ENCODE data around the gene WDR90. TPM values are rescaled to one million over a fixed set of nuclear protein-coding genes. Genes with fewer than 3 reads are reported as not detected.

Gene WDR90
- total RNA-seq, 1 donor from 2014 or later = 6.5 TPM

DNA sequence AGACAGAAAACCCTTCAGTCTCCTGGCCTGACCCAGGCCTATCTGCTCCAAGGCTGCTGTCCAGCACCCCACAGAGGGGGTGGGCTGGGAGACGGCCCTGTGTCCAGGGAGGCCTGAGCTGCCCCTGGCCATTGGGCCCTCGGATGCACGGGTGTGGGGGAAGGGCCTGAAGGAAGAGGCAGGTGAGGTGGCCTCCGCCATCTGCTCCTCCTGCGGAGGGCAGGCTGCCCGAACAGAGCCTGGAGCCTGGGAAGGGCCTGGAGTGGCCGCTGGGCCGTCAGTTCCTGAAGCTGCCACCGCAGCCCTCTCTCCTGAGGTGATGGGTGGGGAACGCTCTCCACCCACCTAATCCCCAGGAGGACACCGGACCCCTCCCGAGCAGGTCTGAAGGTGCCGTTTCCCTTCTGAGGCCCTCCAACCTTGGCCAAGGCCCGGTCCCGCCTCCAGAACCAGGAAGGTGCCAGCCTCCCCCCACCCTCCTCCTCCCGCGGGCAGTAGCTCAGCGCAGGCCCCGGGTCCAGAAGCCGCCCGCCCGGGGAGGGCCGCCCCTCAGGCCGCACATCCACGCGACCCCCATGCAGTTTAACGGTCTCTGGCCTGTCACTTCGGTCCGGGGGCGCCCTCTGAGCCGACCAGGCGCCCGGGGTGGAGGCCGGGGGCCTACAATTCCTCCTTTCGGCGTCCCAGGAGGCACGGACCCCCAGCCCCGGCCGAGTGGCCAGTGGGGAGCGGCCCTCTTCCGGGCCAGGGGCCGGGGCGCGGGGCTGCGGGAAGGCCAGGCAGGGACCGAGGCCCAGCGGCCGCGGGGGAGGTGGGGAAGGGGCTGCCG, 55.6 kb downstream of the WDR90 start:
- no peak for DNase-seq (ENCODE audit: low read depth)

- no peak for DNase-seq (ENCODE audit: low read depth)
These were observed 56.4 kb downstream of the WDR90 start, which contains the start of gene FBXL16 for GRCh38 chr16:705431-706188. FBXL16 (minus strand) TSS chr16:705801; CDS start chr16:697405, 8,396 bp downstream.

- no peak for DNase-seq (ENCODE audit: low read depth)
These were observed 57.3 kb downstream of the WDR90 start for GRCh38 chr16:706189-707061.

DNA sequence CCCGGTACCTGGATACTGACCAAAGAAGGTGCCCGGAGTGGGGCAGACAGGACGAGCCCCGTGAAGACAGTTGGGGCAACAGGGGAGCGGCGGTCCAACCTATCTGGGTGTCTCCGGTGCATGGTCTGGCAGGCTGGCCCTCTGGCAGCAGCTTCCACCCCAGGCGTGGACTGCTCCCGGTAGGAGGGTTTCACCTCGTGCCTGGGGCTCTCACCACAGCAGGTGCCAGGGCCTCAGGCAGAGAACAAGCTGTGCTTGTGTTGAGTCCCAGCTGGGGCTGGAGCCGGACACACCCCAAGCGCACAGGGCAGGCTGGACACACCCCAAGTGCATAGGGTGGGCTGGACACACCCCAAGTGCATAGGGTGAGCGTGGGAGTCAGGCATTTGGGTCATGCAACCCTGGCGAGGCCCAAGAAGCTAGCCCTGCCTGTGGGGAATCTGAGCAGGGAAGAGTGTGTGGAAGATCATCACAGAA, 57.9 kb downstream of the WDR90 start:
- DNase-seq (ENCODE audit: low read depth) = no peak

DNA sequence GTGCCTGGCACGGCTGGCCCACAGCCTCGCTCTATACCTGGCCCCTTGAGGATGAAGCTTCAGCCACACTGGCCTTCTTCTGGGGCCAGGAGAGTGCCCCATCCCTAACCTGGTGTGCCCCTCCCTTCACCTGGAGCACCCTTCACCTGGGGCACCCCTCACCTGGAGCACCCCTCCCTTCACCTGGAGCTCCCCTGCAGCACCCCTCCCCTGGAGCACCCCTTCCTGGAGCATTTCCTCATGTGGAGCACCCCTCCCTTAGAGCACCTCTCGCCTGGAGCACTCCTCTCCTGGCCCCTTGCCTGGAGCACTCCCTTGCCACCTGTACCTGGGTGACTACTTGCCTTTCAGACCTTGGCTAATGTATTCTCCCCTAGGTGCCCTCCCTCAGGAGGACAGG, 58.9 kb downstream of the WDR90 start:
- DNase-seq (ENCODE audit: low read depth) = no peak

DNA sequence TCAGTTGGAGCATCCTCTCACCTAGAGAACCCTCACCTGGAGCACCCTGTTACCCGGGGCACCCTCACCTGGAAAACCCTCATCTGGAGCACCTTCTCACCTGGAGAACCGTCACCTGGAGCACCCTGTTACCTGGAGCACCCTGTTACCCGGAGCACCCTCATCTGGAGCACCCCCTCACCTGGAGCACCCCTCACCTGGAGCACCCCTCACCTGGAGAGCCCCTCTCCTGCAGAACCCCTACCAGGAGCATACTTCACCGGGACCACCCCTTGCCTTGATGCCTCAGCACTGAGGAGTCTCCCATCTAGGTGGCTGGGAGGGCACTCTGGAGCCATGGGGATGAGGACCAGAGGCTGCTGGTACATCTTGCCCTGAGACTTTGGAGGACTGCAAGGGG, 59.8 kb downstream of the WDR90 start:
- no peak for DNase-seq (ENCODE audit: low read depth)

DNA sequence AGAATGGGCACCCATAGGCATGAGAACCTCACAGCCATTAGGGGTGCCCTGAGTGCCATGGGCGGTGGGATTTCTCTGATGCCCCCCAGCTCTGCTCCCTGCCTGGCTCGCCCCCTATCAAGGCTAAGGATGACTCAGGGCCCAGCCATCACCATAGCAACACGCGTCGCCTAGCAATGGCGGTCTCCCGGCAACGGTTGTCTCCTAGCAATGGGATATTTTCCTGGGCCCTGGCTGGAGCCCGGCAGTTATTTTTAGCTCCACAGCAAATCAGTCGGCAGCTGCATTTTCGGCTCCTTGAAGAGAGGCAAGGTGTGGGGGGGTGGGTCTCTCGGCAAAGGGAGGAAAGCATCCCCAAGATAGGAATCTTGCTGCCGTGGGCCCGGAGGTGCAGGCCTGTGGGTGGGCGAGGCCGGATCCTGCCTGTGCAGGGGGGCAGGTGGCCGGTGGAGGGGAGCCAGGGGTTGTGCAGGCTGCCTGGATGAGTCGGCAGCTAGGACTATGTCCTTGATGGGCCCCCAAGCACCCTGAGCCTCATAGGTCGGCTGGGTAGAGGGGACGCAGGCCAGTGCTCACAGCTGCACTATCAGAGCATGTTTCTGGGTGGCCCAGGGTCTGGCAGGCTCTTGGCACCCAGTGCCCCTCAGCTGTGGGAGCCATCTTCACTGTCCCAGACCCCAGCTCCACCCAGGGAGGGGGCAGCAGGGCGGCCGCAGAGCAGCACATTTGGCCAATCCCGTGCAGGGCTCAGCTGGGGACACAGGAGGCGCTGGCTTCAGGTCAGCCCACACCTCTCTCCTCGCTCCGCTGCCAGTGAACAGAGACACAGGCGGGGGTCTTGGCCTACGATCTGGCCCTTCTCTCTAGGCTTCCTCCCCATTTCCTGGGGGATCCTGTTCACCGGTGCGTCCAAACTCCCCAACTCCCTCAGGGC, 60.7 kb downstream of the WDR90 start:
- peak; percentile 94 for DNase-seq (ENCODE audit: low read depth)

- DNase-seq (ENCODE audit: low read depth) = peak; percentile 77
These were observed 61.4 kb downstream of the WDR90 start for GRCh38 chr16:710500-711075.

- DNase-seq (ENCODE audit: low read depth) = no peak
These were observed 61.9 kb downstream of the WDR90 start for GRCh38 chr16:711084-711483.

DNA sequence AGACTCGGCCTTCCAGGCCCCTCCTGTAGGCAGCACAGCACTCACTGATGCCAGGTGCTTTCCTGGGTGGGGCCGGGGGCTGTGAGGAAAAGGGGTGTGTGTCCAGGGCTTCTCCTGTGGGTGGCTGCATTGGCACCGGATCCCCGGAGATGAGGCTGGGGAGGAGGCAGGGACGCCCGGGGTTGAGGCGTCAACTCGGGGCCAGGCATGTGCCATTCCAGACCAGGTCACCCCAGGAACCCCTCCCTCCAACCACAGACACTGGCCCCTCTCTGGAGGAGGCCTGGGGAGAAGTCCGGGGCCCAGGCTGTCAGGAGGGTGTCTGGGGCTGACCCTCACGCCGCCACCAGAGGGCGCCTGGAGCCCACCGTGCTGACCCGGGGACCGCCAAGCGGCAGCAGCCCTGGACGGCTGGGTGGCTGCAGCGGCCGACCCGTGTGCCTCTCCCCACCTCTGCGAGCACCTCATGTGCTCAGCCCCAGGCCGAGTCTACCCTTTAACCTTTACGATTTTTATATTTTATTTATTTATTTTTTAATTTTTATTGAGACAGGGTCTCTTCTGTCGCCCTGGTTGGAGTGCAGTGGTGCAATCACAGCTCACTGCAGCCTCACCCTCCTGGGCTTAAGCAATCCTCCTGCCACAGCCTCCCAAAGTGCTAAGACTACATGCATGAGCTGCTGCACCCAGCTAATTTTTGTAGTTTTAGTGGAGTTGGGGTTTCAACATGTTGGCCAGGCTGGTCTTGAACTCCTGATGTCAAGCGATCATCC, 62.6 kb downstream of the WDR90 start:
- peak; percentile 73 for DNase-seq (ENCODE audit: low read depth)

DNA sequence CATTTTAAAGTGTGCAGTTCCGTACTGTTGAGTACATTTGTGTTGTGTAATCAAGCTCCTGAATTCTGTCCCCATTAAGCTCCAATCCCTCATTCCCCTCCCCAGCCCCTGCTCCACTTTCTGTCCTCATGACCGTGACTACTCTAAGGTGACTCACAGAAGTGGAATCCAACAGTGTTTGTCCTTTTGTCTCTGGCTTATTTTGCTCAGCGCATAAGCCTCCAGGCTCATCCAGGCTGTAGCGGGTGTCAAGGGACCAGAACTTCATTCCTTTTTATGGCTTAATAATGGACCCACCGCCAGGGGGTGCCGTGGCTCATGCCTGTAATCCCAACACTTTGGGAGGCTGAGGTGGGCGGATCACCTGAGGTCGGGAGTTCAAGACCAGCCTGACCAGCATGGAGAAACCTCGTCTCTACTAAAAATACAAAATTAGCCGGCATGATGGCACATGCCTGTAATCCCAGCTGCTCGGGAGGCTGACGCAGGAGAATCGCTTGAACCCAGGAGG, 63.6 kb downstream of the WDR90 start:
- peak; percentile 93 for DNase-seq (ENCODE audit: low read depth)

- DNase-seq (ENCODE audit: low read depth) = no peak
These were observed 64.9 kb downstream of the WDR90 start for GRCh38 chr16:714079-714478.

DNA sequence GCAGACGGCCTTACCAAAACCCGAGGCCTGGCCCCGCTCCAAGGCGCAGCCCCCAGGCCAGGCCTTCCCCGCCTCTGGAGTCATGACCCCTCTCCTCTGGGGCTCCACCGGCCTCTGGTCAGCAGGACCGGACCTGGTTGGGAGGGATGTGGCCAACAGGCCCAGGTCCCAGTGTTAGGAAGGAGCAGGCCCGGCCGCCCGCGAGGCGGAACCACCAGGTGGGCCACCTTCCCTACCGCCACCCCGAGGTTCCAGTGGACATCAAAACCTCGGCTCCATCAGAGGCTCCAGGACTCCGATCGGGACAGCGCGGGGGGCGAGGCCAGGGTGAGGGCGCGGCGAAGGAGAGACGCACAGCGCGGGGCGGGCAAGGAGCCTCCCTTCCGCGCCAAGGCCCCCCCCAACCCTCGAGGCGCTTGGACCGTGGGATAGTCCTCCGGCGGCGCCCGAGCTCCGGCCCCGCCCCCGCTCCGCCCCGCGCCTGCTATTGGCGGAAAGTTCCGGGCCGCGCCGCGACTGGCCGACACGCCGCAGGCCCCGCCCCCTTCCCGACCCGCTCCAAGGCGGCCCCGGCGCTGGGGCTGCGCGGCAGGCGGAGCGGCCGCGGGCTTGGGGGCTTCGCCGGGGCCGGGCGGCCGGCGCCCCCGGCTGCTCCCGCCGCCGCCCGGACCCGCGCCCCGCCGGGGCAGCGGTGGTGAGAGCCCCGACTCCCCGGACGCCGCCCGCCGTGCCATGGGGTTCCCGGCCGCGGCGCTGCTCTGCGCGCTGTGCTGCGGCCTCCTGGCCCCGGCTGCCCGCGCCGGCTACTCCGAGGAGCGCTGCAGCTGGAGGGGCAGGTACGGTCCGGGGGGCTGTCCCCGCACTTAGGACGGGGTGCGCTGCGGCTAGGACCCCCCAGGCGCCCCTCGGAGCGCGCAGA, 65.7 kb downstream of the WDR90 start, which contains the start of gene METRN:
METRN (plus strand) TSS at position 561 of the 919 bp plus-strand sequence; CDS start at position 733, 172 bp downstream.
- peak; percentile 86 for DNase-seq (ENCODE audit: low read depth)

DNA sequence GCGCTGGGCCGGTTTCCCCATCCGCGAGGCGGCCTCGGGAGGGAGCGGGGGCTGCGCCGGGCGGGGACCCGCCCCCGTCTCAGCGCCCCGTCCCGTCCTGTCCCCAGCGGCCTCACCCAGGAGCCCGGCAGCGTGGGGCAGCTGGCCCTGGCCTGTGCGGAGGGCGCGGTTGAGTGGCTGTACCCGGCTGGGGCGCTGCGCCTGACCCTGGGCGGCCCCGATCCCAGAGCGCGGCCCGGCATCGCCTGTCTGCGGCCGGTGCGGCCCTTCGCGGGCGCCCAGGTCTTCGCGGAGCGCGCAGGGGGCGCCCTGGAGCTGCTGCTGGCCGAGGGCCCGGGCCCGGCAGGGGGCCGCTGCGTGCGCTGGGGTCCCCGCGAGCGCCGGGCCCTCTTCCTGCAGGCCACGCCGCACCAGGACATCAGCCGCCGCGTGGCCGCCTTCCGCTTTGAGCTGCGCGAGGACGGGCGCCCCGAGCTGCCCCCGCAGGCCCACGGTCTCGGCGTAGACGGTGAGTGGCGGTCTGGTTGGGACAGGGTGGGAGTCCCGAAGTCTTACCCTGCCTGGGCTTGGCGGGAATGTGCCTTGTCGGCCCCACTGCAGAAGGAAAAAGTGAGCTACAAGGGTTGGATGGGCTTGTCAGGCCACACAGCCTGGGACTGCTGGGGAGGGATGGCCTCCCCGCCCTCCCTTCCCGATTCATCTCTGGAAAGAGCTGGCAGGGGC, 66.5 kb downstream of the WDR90 start:
- DNase-seq (ENCODE audit: low read depth) = peak; percentile 45

DNA sequence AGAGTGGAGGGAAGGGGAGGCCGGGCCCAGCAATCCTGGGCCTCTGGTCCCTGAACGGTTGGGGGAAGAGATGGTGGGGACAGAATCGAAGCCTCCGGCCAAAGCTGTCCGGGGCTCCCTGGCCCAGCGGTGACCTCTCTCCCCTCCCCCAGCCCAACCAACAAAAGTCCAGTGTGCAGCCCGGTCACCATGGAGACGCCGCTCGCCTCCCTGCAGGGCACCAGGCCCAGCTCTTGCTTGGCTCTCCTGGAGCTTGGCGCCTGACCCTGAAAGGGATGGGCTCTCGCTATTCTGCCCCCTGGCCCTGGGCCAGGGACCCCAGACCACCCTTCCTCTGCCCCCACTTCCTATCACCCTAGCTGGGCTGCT, 67.0 kb downstream of the WDR90 start:
- no peak for DNase-seq (ENCODE audit: low read depth)

GRCh38 chr16:716768-717325, 67.7 kb downstream of the WDR90 start:
- no peak for DNase-seq (ENCODE audit: low read depth)
